Measurements from ENCODE around the gene SPATA2L. TPM values are rescaled to one million over a fixed set of nuclear protein-coding genes. Genes with fewer than 3 reads are reported as not detected.

SPATA2L gene
- total RNA-seq, 2 experiments from 2014 or later = 2.6 to 3.3 TPM

DNA sequence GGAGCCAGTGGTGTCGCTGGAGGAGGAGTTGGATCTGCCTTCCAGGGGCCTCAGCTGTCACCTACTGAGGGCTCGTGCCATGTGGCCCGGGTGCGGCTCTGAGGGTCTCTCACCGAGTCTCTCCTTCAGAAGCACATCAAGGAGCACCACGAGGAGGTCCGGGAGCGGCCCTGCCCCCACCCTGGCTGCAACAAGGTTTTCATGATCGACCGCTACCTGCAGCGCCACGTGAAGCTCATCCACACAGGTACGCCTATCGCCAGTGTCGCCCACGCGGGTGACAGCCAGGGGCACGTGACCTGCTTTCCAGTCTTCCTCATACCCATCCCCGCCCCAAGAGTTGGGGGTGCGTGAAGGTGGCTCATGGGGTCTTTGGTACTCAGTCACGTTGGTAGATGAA is 32.3 kb upstream of the SPATA2L start:
- Mint-ChIP-seq H3K36me3 (ENCODE audit: low read depth) (peaks cover 70% of the 10 kb centered on the region), H3K27ac (no peak overlapping the region), H3K27me3 (no peaks in the 10 kb centered on the region), H3K9me3 (no peaks in the 10 kb centered on the region), H3K4me3 (no peak overlapping the region), H3K4me1 (ENCODE audit: low read depth) (peaks cover 33% of the 10 kb centered on the region)
- CTCF ChIA-PET = interaction anchor here (1.0 kb wide), 1 partner anchor 28 kb away, joined by 4 read pairs; no protein-coding TSS in a partner anchor
- POLR2A ChIA-PET = interaction anchor here (0.7 to 2.5 kb wide), 3 partner anchors 10 to 139 kb away, joined by 3 to 23 read pairs (median 4); partner anchors contain the start of gene TCF25
- ATAC-seq (no peak), DNase-seq (no peak)
- intact Hi-C loops (cut with micrococcal nuclease) = no loop called here
- TF ChIP-seq, protein P1, sequence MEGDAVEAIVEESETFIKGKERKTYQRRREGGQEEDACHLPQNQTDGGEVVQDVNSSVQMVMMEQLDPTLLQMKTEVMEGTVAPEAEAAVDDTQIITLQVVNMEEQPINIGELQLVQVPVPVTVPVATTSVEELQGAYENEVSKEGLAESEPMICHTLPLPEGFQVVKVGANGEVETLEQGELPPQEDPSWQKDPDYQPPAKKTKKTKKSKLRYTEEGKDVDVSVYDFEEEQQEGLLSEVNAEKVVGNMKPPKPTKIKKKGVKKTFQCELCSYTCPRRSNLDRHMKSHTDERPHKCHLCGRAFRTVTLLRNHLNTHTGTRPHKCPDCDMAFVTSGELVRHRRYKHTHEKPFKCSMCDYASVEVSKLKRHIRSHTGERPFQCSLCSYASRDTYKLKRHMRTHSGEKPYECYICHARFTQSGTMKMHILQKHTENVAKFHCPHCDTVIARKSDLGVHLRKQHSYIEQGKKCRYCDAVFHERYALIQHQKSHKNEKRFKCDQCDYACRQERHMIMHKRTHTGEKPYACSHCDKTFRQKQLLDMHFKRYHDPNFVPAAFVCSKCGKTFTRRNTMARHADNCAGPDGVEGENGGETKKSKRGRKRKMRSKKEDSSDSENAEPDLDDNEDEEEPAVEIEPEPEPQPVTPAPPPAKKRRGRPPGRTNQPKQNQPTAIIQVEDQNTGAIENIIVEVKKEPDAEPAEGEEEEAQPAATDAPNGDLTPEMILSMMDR (IDR thresholded peaks at IDR 0.05) = no peak

- Mint-ChIP-seq H3K9me3 (no peaks in the 10 kb centered on the region), H3K27me3 (no peaks in the 10 kb centered on the region), H3K27ac (no peak overlapping the region), H3K36me3 (ENCODE audit: low read depth) (peaks cover 66% of the 10 kb centered on the region), H3K4me1 (ENCODE audit: low read depth) (peaks cover 33% of the 10 kb centered on the region), H3K4me3 (no peak overlapping the region)
- ChIA-PET CTCF (interaction anchor here (0.6 to 1.0 kb wide), 2 partner anchors 27 to 184 kb away, joined by 3 to 4 read pairs; no protein-coding TSS in a partner anchor), POLR2A (interaction anchor here (0.7 to 2.5 kb wide), 4 partner anchors 10 to 140 kb away, joined by 3 to 23 read pairs (median 4); partner anchors contain the start of gene TCF25)
- TF ChIP-seq, protein P1 (IDR thresholded peaks at IDR 0.05) = no peak
- DNase-seq (no peak), ATAC-seq (no peak)
- intact Hi-C loops (cut with micrococcal nuclease) = no loop called here
These were observed 31.8 kb upstream of the SPATA2L start for GRCh38 chr16:89733322-89733721.

DNA sequence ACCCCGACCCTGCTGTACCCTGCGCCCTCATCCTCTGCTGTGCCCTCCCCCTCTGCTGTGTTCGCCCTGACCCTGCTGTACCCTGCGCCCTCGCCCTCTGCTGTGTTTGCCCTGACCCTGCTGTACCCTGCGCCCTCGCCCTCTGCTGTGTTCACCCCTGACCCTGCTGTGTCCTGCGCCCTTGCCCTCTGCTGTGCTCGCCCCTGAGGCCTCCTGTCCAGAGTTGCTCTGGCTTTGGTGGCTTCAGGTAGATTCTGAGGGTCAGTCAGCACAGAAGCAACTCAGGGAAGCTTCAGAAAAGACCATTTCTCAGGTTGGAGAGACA is 31.4 kb upstream of the SPATA2L start:
- ChIA-PET POLR2A (interaction anchor here (0.8 to 2.5 kb wide), 4 partner anchors 9 to 63 kb away, joined by 3 to 23 read pairs (median 3); no protein-coding TSS in a partner anchor), CTCF (interaction anchor here (0.6 to 1.0 kb wide), 3 partner anchors 27 to 184 kb away, joined by 3 to 4 read pairs (median 4); no protein-coding TSS in a partner anchor)
- no peak for ATAC-seq
- intact Hi-C loops (cut with micrococcal nuclease) = no loop called here
- Mint-ChIP-seq H3K4me3 (no peak overlapping the region), H3K36me3 (ENCODE audit: low read depth) (peaks cover 65% of the 10 kb centered on the region), H3K9me3 (no peaks in the 10 kb centered on the region), H3K27me3 (no peaks in the 10 kb centered on the region), H3K4me1 (ENCODE audit: low read depth) (peaks cover 33% of the 10 kb centered on the region), H3K27ac (no peak overlapping the region)
- no peak for DNase-seq
- TF ChIP-seq, protein P1 (IDR thresholded peaks at IDR 0.05) = no peak

DNA sequence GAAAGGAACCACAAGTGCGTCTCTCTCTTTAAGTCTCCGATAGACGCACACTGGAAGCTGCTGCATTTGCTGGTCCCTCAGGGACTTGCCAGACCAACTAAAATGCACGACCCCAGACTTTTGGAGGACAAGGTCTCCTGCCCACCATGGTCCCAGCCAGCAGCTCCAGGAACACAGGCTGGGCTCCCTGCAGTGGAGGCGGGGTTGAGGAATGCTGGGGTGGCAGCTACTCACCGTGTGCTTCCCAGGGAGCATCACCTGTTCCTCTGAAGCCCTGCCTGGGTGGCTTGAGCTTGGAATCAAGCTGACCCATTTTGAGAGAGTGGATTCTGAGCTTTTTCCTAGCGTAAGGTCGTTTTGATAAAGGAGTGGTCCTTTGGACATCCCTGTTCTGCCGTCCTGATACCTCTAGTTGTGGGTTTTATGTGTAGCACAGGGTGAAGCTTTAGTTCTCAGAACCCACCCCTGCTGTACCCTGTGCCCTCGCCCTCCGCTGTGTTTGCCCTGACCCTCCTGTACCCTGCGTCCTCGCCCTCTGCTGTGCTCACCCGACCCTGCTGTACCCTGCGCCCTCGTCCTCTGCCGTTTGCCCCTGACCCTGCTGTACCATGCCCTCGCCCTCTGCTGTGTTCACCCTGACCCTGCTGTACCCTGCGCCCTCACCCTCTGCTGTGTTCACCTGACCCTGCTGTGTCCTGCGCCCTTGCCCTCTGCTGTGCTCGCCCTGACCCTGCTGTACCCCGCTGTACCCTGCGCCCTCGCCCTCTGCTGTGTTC is 30.8 kb upstream of the SPATA2L start:
- intact Hi-C loops (cut with micrococcal nuclease) = no loop called here
- H3K4me1 Mint-ChIP-seq (ENCODE audit: low read depth) = peaks cover 32% of the 10 kb centered on the region
- TF ChIP-seq, protein P1 (IDR thresholded peaks at IDR 0.05) = no peak
- H3K9me3 Mint-ChIP-seq = no peaks in the 10 kb centered on the region
- peaks cover 65% of the 10 kb centered on the region for H3K36me3 Mint-ChIP-seq (ENCODE audit: low read depth)
- no peak overlapping the region for H3K27ac Mint-ChIP-seq
- ChIA-PET CTCF (interaction anchor here (0.6 to 1.0 kb wide), 3 partner anchors 32 to 185 kb away, joined by 3 to 4 read pairs (median 3); no protein-coding TSS in a partner anchor), POLR2A (interaction anchor here (0.5 to 2.5 kb wide), 10 partner anchors 8 to 129 kb away, joined by 3 to 23 read pairs (median 3); no protein-coding TSS in a partner anchor)
- DNase-seq (no peak), ATAC-seq (no peak)
- H3K27me3 Mint-ChIP-seq = no peaks in the 10 kb centered on the region
- no peak overlapping the region for H3K4me3 Mint-ChIP-seq

Measured in activated CD8-positive, alpha-beta T cell treated with anti-CD3 and anti-CD28 coated beads for 36 hours (primary cell).